K562 (cell line): ENCODE data around the gene ANXA7. TPM values are rescaled to one million over a fixed set of nuclear protein-coding genes. Genes with fewer than 3 reads are reported as not detected.

ENCODE experiments used
- BRCA1 ChIP-seq, 2 experiments: fragments of 450-650 bp in 1 of 2; sonication (generic) in 1 of 2; formaldehyde crosslinking in 1 of 2; IDR thresholded peaks; 2 replicates each; pipeline versions ENCODE4 v1.5.0 to v1.6.1; 2017 to 2020; ENCODE audit warnings: mild to moderate bottlenecking in 1 of 2, missing genetic modification reagents in 1 of 2
- C11orf30 ChIP-seq: fragments of 450-650 bp; IDR thresholded peaks from 2 replicates; pipeline ENCODE4 v1.6.1; 2016; ENCODE audit warnings: low read depth, mild to moderate bottlenecking
- PYGO2 ChIP-seq: fragments of 450-650 bp; IDR thresholded peaks from 2 replicates; pipeline ENCODE4 v1.6.1; 2016; ENCODE audit warnings: mild to moderate bottlenecking, missing genetic modification characterization, moderate library complexity, missing compliant biosample characterization
- ZNF444 ChIP-seq: fragments of 250-450 bp; sonication (Bioruptor Pico); IDR thresholded peaks from 2 replicates; pipeline ENCODE4 v1.4.0; 2020; ENCODE audit warnings: mild to moderate bottlenecking, moderate library complexity
- ZNF696 ChIP-seq: fragments of 250-450 bp; sonication (Bioruptor Pico); conservative IDR thresholded peaks from 2 replicates; pipeline ENCODE4 v1.4.0; 2020; ENCODE audit warnings: mild to moderate bottlenecking, moderate library complexity
- polyA plus RNA-seq, 8 experiments: library from polyadenylated mRNA; depleted of rRNA in 4 of 8; stranded (reverse) in 5 of 8; unstranded in 3 of 8; fragments of >200 nt; fragmentation: Nextera tagmentation in 2 of 8; fragmentation: Illumina TruSeq in 1 of 8; extraction: Ambion mirVana in 2 of 8; extraction: Trizol in 1 of 8; gene quantifications; 2 replicates each; pipeline versions ENCODE4 v1.2.1 to v1.2.3, GENCODE V29; 2011 to 2014; ENCODE audit warnings: inconsistent platforms in 1 of 8, missing spikeins in 1 of 8
- total RNA-seq, 7 experiments: library from RNA; depleted of rRNA in 6 of 7; stranded (reverse); fragments of >200 nt in 6 of 7; fragmentation: Illumina TruSeq in 2 of 7; extraction: Trizol in 2 of 7; gene quantifications; 2 replicates each; pipeline versions ENCODE4 v1.2.1 to v1.2.3, GENCODE V29; 2011 to 2021; ENCODE audit warnings: low replicate concordance in 1 of 7
- TF ChIP-seq, protein P1 (sequence below): fragments of 450-650 bp; IDR thresholded peaks from 2 replicates; pipeline ENCODE4 v1.6.1; 2016; ENCODE audit warnings: borderline replicate concordance
- TF ChIP-seq, protein P2 (sequence below): sonication (generic); formaldehyde crosslinking; IDR thresholded peaks from 2 replicates; pipeline ENCODE4 v1.8.0; 2022; ENCODE audit warnings: mild to moderate bottlenecking, low read depth, missing genetic modification reagents
- TF ChIP-seq, protein P3 (sequence below): sonication (generic); formaldehyde crosslinking; IDR thresholded peaks from 2 replicates; pipeline ENCODE4 v1.8.1; 2023; ENCODE audit warnings: mild to moderate bottlenecking, missing genetic modification reagents

The ANXA7 gene
- total and polyA plus RNA-seq, 9 of the 15 experiments (the other 6 are each of a cell fraction or from before 2014, with no cell fraction given): 81.6 to 157 (median 122) TPM

DNA sequence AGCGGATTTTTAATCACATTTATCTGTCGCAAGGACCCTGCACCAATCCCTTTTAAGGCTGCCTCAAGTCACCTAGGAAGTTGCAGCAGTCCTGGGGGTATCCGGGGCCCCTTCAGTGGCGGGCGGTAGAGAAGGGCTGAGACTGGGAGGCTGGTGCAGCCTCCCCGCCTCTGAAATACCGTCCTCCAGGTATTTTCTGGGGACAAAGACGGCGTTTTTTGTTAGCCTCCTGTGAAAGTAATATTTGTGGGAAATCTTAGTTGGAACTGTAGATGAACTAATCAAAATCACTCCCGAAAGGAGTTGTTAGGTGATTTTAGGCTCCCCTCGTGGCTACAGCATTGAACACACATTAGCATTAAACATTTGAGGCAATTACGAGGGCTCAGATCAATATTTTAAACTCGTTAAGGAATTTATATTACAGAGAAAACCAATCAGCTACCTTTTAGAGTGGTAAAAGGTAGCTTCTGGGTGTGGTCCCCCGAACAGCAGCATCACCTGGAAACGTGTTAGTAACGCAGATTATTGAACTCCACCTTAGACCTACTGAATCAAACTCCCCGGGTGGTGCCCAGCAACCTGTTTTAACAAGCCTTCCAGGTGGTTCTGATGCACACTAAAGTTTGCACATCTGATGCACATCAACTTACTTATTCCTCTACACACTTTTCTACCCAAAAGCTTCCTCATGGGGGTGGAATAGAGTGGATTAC, 530 bp upstream of the ANXA7 start (continued):
- TF ChIP-seq, protein P1, sequence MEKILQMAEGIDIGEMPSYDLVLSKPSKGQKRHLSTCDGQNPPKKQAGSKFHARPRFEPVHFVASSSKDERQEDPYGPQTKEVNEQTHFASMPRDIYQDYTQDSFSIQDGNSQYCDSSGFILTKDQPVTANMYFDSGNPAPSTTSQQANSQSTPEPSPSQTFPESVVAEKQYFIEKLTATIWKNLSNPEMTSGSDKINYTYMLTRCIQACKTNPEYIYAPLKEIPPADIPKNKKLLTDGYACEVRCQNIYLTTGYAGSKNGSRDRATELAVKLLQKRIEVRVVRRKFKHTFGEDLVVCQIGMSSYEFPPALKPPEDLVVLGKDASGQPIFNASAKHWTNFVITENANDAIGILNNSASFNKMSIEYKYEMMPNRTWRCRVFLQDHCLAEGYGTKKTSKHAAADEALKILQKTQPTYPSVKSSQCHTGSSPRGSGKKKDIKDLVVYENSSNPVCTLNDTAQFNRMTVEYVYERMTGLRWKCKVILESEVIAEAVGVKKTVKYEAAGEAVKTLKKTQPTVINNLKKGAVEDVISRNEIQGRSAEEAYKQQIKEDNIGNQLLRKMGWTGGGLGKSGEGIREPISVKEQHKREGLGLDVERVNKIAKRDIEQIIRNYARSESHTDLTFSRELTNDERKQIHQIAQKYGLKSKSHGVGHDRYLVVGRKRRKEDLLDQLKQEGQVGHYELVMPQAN: no peak
- no peak for TF ChIP-seq ZNF444 (CRISPR knock-in tag)
- TF ChIP-seq, protein P2, sequence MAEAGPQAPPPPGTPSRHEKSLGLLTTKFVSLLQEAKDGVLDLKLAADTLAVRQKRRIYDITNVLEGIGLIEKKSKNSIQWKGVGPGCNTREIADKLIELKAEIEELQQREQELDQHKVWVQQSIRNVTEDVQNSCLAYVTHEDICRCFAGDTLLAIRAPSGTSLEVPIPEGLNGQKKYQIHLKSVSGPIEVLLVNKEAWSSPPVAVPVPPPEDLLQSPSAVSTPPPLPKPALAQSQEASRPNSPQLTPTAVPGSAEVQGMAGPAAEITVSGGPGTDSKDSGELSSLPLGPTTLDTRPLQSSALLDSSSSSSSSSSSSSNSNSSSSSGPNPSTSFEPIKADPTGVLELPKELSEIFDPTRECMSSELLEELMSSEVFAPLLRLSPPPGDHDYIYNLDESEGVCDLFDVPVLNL (CRISPR knock-in tag): no peak
- no peak for TF ChIP-seq ZNF696
- TF ChIP-seq, protein P3, sequence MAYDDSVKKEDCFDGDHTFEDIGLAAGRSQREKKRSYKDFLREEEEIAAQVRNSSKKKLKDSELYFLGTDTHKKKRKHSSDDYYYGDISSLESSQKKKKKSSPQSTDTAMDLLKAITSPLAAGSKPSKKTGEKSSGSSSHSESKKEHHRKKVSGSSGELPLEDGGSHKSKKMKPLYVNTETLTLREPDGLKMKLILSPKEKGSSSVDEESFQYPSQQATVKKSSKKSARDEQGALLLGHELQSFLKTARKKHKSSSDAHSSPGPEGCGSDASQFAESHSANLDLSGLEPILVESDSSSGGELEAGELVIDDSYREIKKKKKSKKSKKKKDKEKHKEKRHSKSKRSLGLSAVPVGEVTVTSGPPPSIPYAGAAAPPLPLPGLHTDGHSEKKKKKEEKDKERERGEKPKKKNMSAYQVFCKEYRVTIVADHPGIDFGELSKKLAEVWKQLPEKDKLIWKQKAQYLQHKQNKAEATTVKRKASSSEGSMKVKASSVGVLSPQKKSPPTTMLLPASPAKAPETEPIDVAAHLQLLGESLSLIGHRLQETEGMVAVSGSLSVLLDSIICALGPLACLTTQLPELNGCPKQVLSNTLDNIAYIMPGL (CRISPR knock-in tag): no peak
- no peak for TF ChIP-seq C11orf30
- no peak for TF ChIP-seq PYGO2
- TF ChIP-seq BRCA1 (IDR thresholded peaks at IDR 0.05): no peak
- no peak for TF ChIP-seq BRCA1 (CRISPR knock-in tag; IDR thresholded peaks at IDR 0.05)
